Right lobe of liver (tissue), 6 donors: ENCODE measurements around the gene ELF2. TPM values are rescaled to one million over a fixed set of nuclear protein-coding genes. Genes with fewer than 3 reads are reported as not detected.
A peak's percentile ranks its signal among the peaks of the same experiment; 100 is the strongest.
"Not testable (repeated sequence)": the region's sequence is repeated elsewhere in the genome, so short reads cannot be mapped to it uniquely, and the experiment has no call there.

Experiments used
- ATAC-seq, 4 donors: fragments of 200-7000 bp; cut with Tn5 transposase; one replicate each; pipeline ENCODE4 v1.9.1; 2020; ENCODE audit warnings: mild to moderate bottlenecking in 4 of 4, moderate library complexity in 4 of 4
- DNase-seq, 3 donors: peaks; one replicate each; pipeline ENCODE4 v3.0.0-alpha.2; 2020
- H3K27ac ChIP-seq, 3 donors: fragments of 200-600 bp; one replicate each; pipeline ENCODE4 v1.8.0; 2022
- H3K27me3 ChIP-seq, 2 donors: fragments of 200-600 bp; one replicate each; pipeline ENCODE4 v1.8.0; 2022
- H3K36me3 ChIP-seq, 4 donors: fragments of 200-600 bp; sonication (generic) in 1 of 4; one replicate each; pipeline versions ENCODE4 v1.5.1 to v1.8.0; 2017 to 2022; ENCODE audit warnings: control low read depth in 1 of 4
- H3K4me1 ChIP-seq, 4 donors: fragments of 200-600 bp; sonication (generic) in 1 of 4; one replicate each; pipeline versions ENCODE4 v1.5.1 to v1.8.0; 2017 to 2022; ENCODE audit warnings: control low read depth in 1 of 4
- H3K4me3 ChIP-seq, 3 donors: fragments of 200-600 bp; one replicate each; pipeline ENCODE4 v1.8.0; 2022
- H3K9me3 ChIP-seq, 4 donors: fragments of 200-600 bp; sonication (generic) in 1 of 4; one replicate each; pipeline versions ENCODE4 v1.5.1 to v1.8.0; 2017 to 2022; ENCODE audit warnings: control low read depth in 1 of 4
- POLR2A ChIP-seq: fragments of 450-650 bp; IDR thresholded peaks from one replicate; pipeline ENCODE4 v1.6.1; 2017; ENCODE audit warnings: antibody characterized with exemption, mild to moderate bottlenecking
- WGBS: methylation state at CpG from one replicate; pipeline ENCODE4 v1.1.6; 2018; ENCODE audit warnings: low coverage, low lambda C conversion rate; ENCODE audit not compliant: insufficient coverage; ENCODE audit errors: missing lambda C conversion rate; 5-methylcytosine and 5-hydroxymethylcytosine counted together
- intact Hi-C, 2 donors: fragments of 100-400 bp; cut with DNase I; formaldehyde crosslinking; loops; one replicate each; pipeline versions ENCODE4 v1.11.2 to v1.14.1; 2022
- total RNA-seq, 6 experiments: library from RNA; depleted of rRNA in 2 of 6; stranded (reverse); fragments of >200 nt in 2 of 6; fragmentation: NEBNext Ultra II Directional in 3 of 6; extraction: Animal tissue kit (Norgen Biotek cat#: 25700) in 3 of 6; gene quantifications; one replicate each; pipeline versions ENCODE4 v1.1.0 to v1.2.4, GENCODE V29; 2016 to 2023
- TF ChIP-seq, protein P1 (sequence below), 4 donors: fragments of 200-600 bp in 3 of 4; fragments of 450-650 bp in 1 of 4; IDR thresholded peaks; one replicate each; pipeline versions ENCODE4 v1.5.1 to v1.8.0; 2016 to 2022; ENCODE audit warnings: antibody characterized with exemption in 4 of 4, mild to moderate bottlenecking in 2 of 4
- donor health status: DM: no; HTN: yes; CAD: no.
- donor health status: DM: no; HTN: no; CAD: no.
- donor health status: DM: no; HTN: no; CAD: no.
- donor health status: DM: no; HTN: yes; CAD: no.
- donor health status: DM: no; HTN: yes; CAD: no.

The ELF2 gene
- total RNA-seq, 6 experiments from 2014 or later = 14.0 to 24.3 (median 16.7) TPM

DNA sequence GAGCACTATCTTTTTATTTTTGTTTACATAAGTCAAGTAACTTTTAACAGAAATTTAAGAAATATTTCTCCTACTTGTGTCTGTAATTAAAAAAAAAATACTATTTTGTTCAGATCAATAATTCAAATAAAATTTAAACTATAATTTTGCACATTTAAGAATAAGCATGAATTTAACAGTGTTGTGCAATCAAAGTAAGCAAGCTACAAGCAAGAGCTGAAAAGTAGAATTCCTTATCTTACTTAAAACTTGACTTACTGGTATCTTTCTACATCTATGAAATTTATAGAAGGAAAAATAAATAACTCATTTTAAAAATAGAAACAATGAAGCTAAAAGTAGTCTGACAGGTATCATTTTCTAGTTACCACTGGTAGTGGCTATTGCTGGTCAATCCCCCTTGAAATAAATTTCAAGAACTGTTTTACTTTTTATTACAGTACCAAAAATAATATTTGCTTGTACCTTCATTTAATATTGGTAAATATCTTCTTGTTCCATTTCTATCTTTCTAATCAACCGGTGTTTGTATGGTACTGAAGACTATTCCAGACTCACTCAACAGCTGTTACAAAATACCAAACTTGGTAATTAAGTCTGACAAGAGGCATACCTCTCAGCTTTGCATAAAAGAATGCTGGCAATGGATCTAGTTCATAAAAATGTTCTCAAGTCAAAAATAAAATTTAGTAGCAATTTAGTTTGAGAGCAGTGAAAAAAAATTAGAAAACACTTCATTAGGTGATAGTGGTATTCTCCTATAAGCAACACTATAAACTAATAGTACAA, 99.3 kb downstream of the ELF2 start:
- H3K27me3 ChIP-seq = no peaks in the 10 kb centered on the region
- peaks cover 0 to 49% (median 10%) of the 10 kb centered on the region in 4 donors for H3K4me1 ChIP-seq
- H3K4me3 ChIP-seq = no peak overlapping the region
- 52% methylated on average over 1 of the region's 1 CpG for WGBS
- TF ChIP-seq POLR2A = no peak
- TF ChIP-seq, protein P1, sequence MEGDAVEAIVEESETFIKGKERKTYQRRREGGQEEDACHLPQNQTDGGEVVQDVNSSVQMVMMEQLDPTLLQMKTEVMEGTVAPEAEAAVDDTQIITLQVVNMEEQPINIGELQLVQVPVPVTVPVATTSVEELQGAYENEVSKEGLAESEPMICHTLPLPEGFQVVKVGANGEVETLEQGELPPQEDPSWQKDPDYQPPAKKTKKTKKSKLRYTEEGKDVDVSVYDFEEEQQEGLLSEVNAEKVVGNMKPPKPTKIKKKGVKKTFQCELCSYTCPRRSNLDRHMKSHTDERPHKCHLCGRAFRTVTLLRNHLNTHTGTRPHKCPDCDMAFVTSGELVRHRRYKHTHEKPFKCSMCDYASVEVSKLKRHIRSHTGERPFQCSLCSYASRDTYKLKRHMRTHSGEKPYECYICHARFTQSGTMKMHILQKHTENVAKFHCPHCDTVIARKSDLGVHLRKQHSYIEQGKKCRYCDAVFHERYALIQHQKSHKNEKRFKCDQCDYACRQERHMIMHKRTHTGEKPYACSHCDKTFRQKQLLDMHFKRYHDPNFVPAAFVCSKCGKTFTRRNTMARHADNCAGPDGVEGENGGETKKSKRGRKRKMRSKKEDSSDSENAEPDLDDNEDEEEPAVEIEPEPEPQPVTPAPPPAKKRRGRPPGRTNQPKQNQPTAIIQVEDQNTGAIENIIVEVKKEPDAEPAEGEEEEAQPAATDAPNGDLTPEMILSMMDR (IDR thresholded peaks at IDR 0.05) = no peak
- intact Hi-C loops = no loop called here
- no peak overlapping the region for H3K27ac ChIP-seq
- H3K36me3 ChIP-seq = peaks cover 0 to under 1% (median 0%) of the 10 kb centered on the region in 4 donors
- no peak for DNase-seq
- no peaks in the 10 kb centered on the region for H3K9me3 ChIP-seq
- ATAC-seq = no peak

- Histone ChIP-seq H3K4me1 (peaks cover 0 to 37% (median 6%) of the 10 kb centered on the region in 4 donors), H3K4me3 (no peak overlapping the region), H3K9me3 (no peaks in the 10 kb centered on the region), H3K36me3 (peaks cover 0 to 16% (median 5%) of the 10 kb centered on the region in 4 donors), H3K27ac (no peak overlapping the region), H3K27me3 (no peaks in the 10 kb centered on the region)
- no peak for TF ChIP-seq POLR2A
- TF ChIP-seq, protein P1 (IDR thresholded peaks at IDR 0.05) = no peak
- intact Hi-C loops = no loop called here
- ATAC-seq = peak in 1 of 4 donors; percentile 64
- DNase-seq = no peak
- 88% methylated on average over 1 of the region's 1 CpG for WGBS
Observed at GRCh38 chr4:139076016-139076744, 100.8 kb downstream of the ELF2 start.

DNA sequence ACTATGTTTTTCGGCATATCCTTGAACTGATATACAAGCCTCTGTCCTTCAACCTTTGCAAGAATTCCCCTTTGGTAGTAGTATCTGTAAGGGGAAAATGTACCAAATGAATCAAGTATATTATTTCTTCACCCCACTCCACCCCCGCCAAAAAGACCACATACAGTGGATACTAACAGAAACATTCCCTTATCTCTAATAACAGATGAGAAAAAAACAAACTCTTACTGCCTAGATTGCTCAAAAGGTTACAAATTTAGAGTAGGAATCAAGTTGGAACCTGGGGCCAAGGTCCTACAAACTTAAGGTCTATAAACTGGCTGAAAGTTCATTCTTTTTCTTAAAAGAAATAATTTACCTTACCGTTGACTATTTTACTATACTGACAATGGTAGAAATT, 116.4 kb downstream of the ELF2 start:
- H3K36me3 ChIP-seq = peaks cover 9 to 65% (median 13%) of the 10 kb centered on the region in 4 donors
- 92% methylated on average over 3 of the region's 3 CpGs for WGBS
- H3K4me3 ChIP-seq = no peak overlapping the region
- no peak overlapping the region for H3K27ac ChIP-seq
- ATAC-seq (no peak), DNase-seq (no peak)
- H3K9me3 ChIP-seq = no peaks in the 10 kb centered on the region
- TF ChIP-seq, protein P1 (IDR thresholded peaks at IDR 0.05) = no peak
- no peak for TF ChIP-seq POLR2A
- no peaks in the 10 kb centered on the region for H3K4me1 ChIP-seq
- intact Hi-C loops = no loop called here
- H3K27me3 ChIP-seq = no peaks in the 10 kb centered on the region

DNA sequence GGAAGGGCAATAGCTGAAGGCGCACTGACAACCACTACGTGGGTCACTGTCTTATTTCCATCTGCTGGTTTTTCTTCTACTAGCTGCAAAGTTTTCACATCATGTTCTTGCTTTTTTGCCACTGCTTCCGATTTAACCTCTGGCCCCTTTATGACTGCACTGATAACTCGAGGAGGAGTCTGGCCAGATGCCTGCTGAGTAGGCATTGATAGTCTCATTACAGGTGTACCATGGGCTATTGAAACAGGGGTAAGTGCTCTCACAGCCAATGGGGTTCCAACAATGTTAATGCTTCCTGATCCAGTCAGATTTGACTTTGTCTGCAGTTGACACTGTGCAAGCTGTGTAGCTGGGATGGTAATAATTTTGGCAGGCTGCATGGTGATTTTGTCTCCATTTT, 118.0 kb downstream of the ELF2 start:
- H3K27me3 ChIP-seq, H3K4me1 ChIP-seq, intact Hi-C loops, H3K4me3 ChIP-seq, H3K9me3 ChIP-seq, DNase-seq, H3K27ac ChIP-seq: not testable (repeated sequence)
- WGBS = 57% methylated on average over 4 of the region's 4 CpGs
- ATAC-seq = peak; percentile 40 to 64 (median 50)
- H3K36me3 ChIP-seq = peaks cover 5 to 64% (median 11%) of the 10 kb centered on the region in 4 donors
